Skeletal muscle satellite cell (primary cell): ENCODE measurements around the gene CLEC7A.

ENCODE experiments used
- H3K27me3 ChIP-seq: 2 replicates; pipeline ENCODE4 v1.7.0; 2013; ENCODE audit warnings: low read length; ENCODE audit not compliant: control insufficient read depth, insufficient read depth
- H3K36me3 ChIP-seq: 2 replicates; pipeline ENCODE4 v1.7.0; 2013; ENCODE audit warnings: mild to moderate bottlenecking, control low read depth, low read length; ENCODE audit not compliant: insufficient read depth
- H3K4me1 ChIP-seq: 2 replicates; pipeline ENCODE4 v1.7.0; 2013; ENCODE audit warnings: low read length; ENCODE audit not compliant: control insufficient read depth, insufficient read depth
- H3K4me2 ChIP-seq: 2 replicates; pipeline ENCODE4 v1.7.0; 2013; ENCODE audit warnings: mild to moderate bottlenecking, low read length
- H3K4me3 ChIP-seq: 2 replicates; pipeline ENCODE4 v1.7.0; 2013; ENCODE audit warnings: low read length
- H3K9ac ChIP-seq: 2 replicates; pipeline ENCODE4 v1.7.0; 2013; ENCODE audit warnings: mild to moderate bottlenecking, low read depth, low read length, moderate library complexity
- H3K9me3 ChIP-seq: replicated peaks from 2 replicates; pipeline ENCODE4 v1.7.0; 2013; ENCODE audit warnings: mild to moderate bottlenecking, control low read depth, low read length

The CLEC7A gene

GRCh38 chr12:10135126-10135525, 5.1 kb upstream of the CLEC7A start:
- Histone ChIP-seq H3K9me3 (no peaks in the 10 kb centered on the region), H3K4me3 (no peak overlapping the region), H3K4me1 (no peaks in the 10 kb centered on the region), H3K4me2 (no peak overlapping the region), H3K27me3 (peaks cover 8% of the 10 kb centered on the region), H3K9ac (no peak overlapping the region), H3K36me3 (no peaks in the 10 kb centered on the region)

- Histone ChIP-seq H3K36me3 (no peaks in the 10 kb centered on the region), H3K9me3 (no peaks in the 10 kb centered on the region), H3K4me2 (no peak overlapping the region), H3K4me1 (no peaks in the 10 kb centered on the region), H3K4me3 (no peak overlapping the region), H3K9ac (no peak overlapping the region), H3K27me3 (peaks cover 16% of the 10 kb centered on the region)
These were observed 2.9 kb upstream of the CLEC7A start for GRCh38 chr12:10132850-10133370.

- Histone ChIP-seq H3K27me3 (peaks cover 20% of the 10 kb centered on the region), H3K36me3 (no peaks in the 10 kb centered on the region), H3K9ac (no peak overlapping the region), H3K4me2 (no peak overlapping the region), H3K4me1 (no peaks in the 10 kb centered on the region), H3K9me3 (no peaks in the 10 kb centered on the region), H3K4me3 (no peak overlapping the region)
These were observed 1.2 kb upstream of the CLEC7A start for GRCh38 chr12:10131111-10131690.

GRCh38 chr12:10128687-10129086, 1.3 kb downstream of the CLEC7A start:
- Histone ChIP-seq H3K9me3 (no peaks in the 10 kb centered on the region), H3K9ac (no peak overlapping the region), H3K36me3 (no peaks in the 10 kb centered on the region), H3K27me3 (peaks cover 20% of the 10 kb centered on the region), H3K4me1 (no peaks in the 10 kb centered on the region), H3K4me3 (no peak overlapping the region), H3K4me2 (no peak overlapping the region)

- no peaks in the 10 kb centered on the region for H3K4me1 ChIP-seq
- no peak overlapping the region for H3K4me2 ChIP-seq
- H3K27me3 ChIP-seq = peaks cover 20% of the 10 kb centered on the region
- H3K9me3 ChIP-seq = no peaks in the 10 kb centered on the region
- H3K4me3 ChIP-seq = no peak overlapping the region
- H3K36me3 ChIP-seq = no peaks in the 10 kb centered on the region
- no peak overlapping the region for H3K9ac ChIP-seq
These were observed 3.6 kb downstream of the CLEC7A start for GRCh38 chr12:10126413-10126812.

GRCh38 chr12:10122689-10123088, 7.3 kb downstream of the CLEC7A start:
- no peak overlapping the region for H3K4me3 ChIP-seq
- H3K9ac ChIP-seq = no peak overlapping the region
- H3K9me3 ChIP-seq = no peaks in the 10 kb centered on the region
- H3K36me3 ChIP-seq = no peaks in the 10 kb centered on the region
- H3K4me2 ChIP-seq = no peak overlapping the region
- no peaks in the 10 kb centered on the region for H3K4me1 ChIP-seq
- H3K27me3 ChIP-seq = peaks cover 3% of the 10 kb centered on the region

- no peaks in the 10 kb centered on the region for H3K9me3 ChIP-seq
- H3K27me3 ChIP-seq = no peaks in the 10 kb centered on the region
- H3K4me1 ChIP-seq = no peaks in the 10 kb centered on the region
- no peaks in the 10 kb centered on the region for H3K36me3 ChIP-seq
- no peak overlapping the region for H3K4me2 ChIP-seq
- H3K4me3 ChIP-seq = no peak overlapping the region
- no peak overlapping the region for H3K9ac ChIP-seq
These were observed 8.7 kb downstream of the CLEC7A start for GRCh38 chr12:10121278-10121677.

GRCh38 chr12:10119066-10119465, 10.9 kb downstream of the CLEC7A start:
- no peak overlapping the region for H3K4me2 ChIP-seq
- H3K4me1 ChIP-seq = no peaks in the 10 kb centered on the region
- H3K27me3 ChIP-seq = no peaks in the 10 kb centered on the region
- no peak overlapping the region for H3K4me3 ChIP-seq
- H3K36me3 ChIP-seq = no peaks in the 10 kb centered on the region
- no peaks in the 10 kb centered on the region for H3K9me3 ChIP-seq
- H3K9ac ChIP-seq = no peak overlapping the region

GRCh38 chr12:10115890-10116289, 14.1 kb downstream of the CLEC7A start:
- Histone ChIP-seq H3K4me2 (no peak overlapping the region), H3K27me3 (no peaks in the 10 kb centered on the region), H3K4me1 (no peaks in the 10 kb centered on the region), H3K9ac (no peak overlapping the region), H3K36me3 (no peaks in the 10 kb centered on the region), H3K9me3 (no peaks in the 10 kb centered on the region), H3K4me3 (no peak overlapping the region)

- Histone ChIP-seq H3K4me2 (no peak overlapping the region), H3K4me3 (no peak overlapping the region), H3K4me1 (no peaks in the 10 kb centered on the region), H3K36me3 (no peaks in the 10 kb centered on the region), H3K9me3 (no peaks in the 10 kb centered on the region), H3K27me3 (no peaks in the 10 kb centered on the region), H3K9ac (no peak overlapping the region)
These were observed 14.7 kb downstream of the CLEC7A start for GRCh38 chr12:10115311-10115710.

- Histone ChIP-seq H3K9ac (no peak overlapping the region), H3K4me3 (no peak overlapping the region), H3K4me2 (no peak overlapping the region), H3K27me3 (no peaks in the 10 kb centered on the region), H3K4me1 (no peaks in the 10 kb centered on the region), H3K36me3 (no peaks in the 10 kb centered on the region), H3K9me3 (no peaks in the 10 kb centered on the region)
These were observed 16.1 kb downstream of the CLEC7A start for GRCh38 chr12:10113920-10114319.

GRCh38 chr12:10113075-10113474, 16.9 kb downstream of the CLEC7A start:
- no peak overlapping the region for H3K4me2 ChIP-seq
- H3K4me3 ChIP-seq = no peak overlapping the region
- no peaks in the 10 kb centered on the region for H3K9me3 ChIP-seq
- H3K4me1 ChIP-seq = no peaks in the 10 kb centered on the region
- no peaks in the 10 kb centered on the region for H3K36me3 ChIP-seq
- H3K9ac ChIP-seq = no peak overlapping the region
- H3K27me3 ChIP-seq = no peaks in the 10 kb centered on the region
